Ovary (tissue), 3 donors: ENCODE data around the gene PSTPIP1.

Experiments
- CTCF ChIP-seq, 3 donors: fragments of 450-650 bp in 2 of 3; fragments of 200-600 bp in 1 of 3; IDR thresholded peaks; one replicate each; pipeline versions ENCODE4 v1.5.1 to v1.8.0; 2016 to 2022; ENCODE audit warnings: antibody characterized with exemption in 3 of 3, mild to moderate bottlenecking in 1 of 3
- EP300 ChIP-seq: sonication (generic); formaldehyde crosslinking; IDR thresholded peaks from one replicate; pipeline ENCODE4 v1.6.1; 2017; ENCODE audit warnings: antibody characterized with exemption
- POLR2A ChIP-seq: fragments of 450-650 bp; IDR thresholded peaks from one replicate; pipeline ENCODE4 v1.6.1; 2017; ENCODE audit warnings: antibody characterized with exemption, mild to moderate bottlenecking, moderate library complexity
- donor health status: DM: no; HTN: no; CAD: no.

- TF ChIP-seq CTCF (IDR thresholded peaks at IDR 0.05) (no peak), POLR2A (no peak), EP300 (no peak)
These were observed 21.6 kb upstream of the PSTPIP1 start for GRCh38 chr15:76973362-76973743.
